ENCODE data around the gene OR4D11.

DNA sequence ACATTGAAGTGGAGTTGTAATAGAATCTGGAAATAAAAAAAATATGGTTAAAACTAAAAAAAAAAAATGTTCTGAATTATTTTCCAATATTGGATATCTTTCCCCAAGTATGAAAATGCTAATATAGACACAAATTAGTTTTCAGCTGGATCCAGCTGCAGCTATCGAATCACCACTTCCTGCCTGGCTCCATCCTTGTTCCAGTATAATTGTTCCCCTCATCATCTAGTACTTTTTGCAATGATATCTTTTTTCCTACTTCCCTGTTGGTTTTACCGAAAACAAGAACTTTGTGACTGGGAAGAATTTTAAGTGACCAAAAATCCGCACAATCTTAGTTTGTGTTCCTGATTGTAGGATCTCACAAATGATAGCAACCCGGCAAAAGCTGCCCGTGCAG lies 17.4 kb downstream of the OR4D11 start:
- TF ChIP-seq, protein P1, sequence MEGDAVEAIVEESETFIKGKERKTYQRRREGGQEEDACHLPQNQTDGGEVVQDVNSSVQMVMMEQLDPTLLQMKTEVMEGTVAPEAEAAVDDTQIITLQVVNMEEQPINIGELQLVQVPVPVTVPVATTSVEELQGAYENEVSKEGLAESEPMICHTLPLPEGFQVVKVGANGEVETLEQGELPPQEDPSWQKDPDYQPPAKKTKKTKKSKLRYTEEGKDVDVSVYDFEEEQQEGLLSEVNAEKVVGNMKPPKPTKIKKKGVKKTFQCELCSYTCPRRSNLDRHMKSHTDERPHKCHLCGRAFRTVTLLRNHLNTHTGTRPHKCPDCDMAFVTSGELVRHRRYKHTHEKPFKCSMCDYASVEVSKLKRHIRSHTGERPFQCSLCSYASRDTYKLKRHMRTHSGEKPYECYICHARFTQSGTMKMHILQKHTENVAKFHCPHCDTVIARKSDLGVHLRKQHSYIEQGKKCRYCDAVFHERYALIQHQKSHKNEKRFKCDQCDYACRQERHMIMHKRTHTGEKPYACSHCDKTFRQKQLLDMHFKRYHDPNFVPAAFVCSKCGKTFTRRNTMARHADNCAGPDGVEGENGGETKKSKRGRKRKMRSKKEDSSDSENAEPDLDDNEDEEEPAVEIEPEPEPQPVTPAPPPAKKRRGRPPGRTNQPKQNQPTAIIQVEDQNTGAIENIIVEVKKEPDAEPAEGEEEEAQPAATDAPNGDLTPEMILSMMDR (IDR thresholded peaks at IDR 0.05): no peak
- TF ChIP-seq ZFX (IDR thresholded peaks at IDR 0.05; ENCODE audit: borderline replicate concordance): no peak

Data from 22Rv1 (cell line).